IgD-negative memory B cell (primary cell): ENCODE results near the gene LOXL3. TPM values are rescaled to one million over a fixed set of nuclear protein-coding genes. Genes with fewer than 3 reads are reported as not detected.
A peak's percentile ranks its signal among the peaks of the same experiment; 100 is the strongest.

Experiments used
- H3K27ac Mint-ChIP-seq, 3 donors: one replicate each; pipeline ENCODE4 v1.8.0; 2020 to 2022; ENCODE audit warnings: mild to moderate bottlenecking in 3 of 3, mixed read lengths in 3 of 3, moderate library complexity in 1 of 3
- H3K27me3 Mint-ChIP-seq: one replicate; pipeline ENCODE4 v1.8.0; 2021; ENCODE audit warnings: mixed read lengths
- H3K36me3 Mint-ChIP-seq: one replicate; pipeline ENCODE4 v1.8.0; 2020; ENCODE audit warnings: mild to moderate bottlenecking, mixed read lengths
- H3K4me1 Mint-ChIP-seq, 3 donors: one replicate each; pipeline ENCODE4 v1.8.0; 2020 to 2022; ENCODE audit warnings: mixed read lengths in 3 of 3, mild to moderate bottlenecking in 1 of 3
- H3K4me3 Mint-ChIP-seq, 4 donors: one replicate each; pipeline ENCODE4 v1.8.0; 2020 to 2022; ENCODE audit warnings: mild to moderate bottlenecking in 4 of 4, mixed read lengths in 4 of 4, moderate library complexity in 3 of 4
- H3K9me3 Mint-ChIP-seq, 3 donors: one replicate each; pipeline ENCODE4 v1.8.0; 2020 to 2021; ENCODE audit warnings: mixed read lengths in 3 of 3, mild to moderate bottlenecking in 1 of 3
- polyA plus RNA-seq: library from polyadenylated mRNA; unstranded; fragments of 300-500 nt; fragmentation: Illumina TruSeq; gene quantifications from one replicate; pipeline ENCODE4 v1.2.3, GENCODE V29; 2021

Gene LOXL3
- polyA plus RNA-seq, 1 donor from 2014 or later, result 0.74 TPM

DNA sequence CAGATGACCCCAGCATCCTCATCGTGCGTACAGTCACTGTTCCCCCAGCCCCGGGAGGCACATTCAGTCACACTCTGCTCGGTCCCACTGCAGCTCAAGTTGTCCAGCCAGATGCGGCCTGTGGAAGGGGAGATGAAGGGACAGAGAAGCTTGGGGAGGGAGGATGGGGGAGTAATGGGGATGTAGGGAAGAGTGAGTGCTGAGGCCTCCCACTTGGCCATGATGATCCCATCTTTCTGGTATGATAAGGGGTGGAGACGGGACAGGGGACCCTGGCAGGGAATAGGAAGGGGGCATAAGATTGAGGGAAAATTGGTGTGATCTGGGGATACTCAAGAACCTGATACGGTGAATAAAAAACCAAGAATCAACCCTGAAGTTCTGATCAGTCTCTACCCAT lies 3.5 kb downstream of the LOXL3 start:
- H3K27me3 Mint-ChIP-seq, result peaks cover 20% of the 10 kb centered on the region
- peak overlapping the region in 2 of 4 donors; percentile 6 to 57 for H3K4me3 Mint-ChIP-seq
- peak overlapping the region in 1 of 3 donors; percentile 40 for H3K27ac Mint-ChIP-seq
- H3K4me1 Mint-ChIP-seq, result peaks cover 14 to 19% (median 19%) of the 10 kb centered on the region in 3 donors
- no peaks in the 10 kb centered on the region for H3K36me3 Mint-ChIP-seq
- H3K9me3 Mint-ChIP-seq, result no peaks in the 10 kb centered on the region

DNA sequence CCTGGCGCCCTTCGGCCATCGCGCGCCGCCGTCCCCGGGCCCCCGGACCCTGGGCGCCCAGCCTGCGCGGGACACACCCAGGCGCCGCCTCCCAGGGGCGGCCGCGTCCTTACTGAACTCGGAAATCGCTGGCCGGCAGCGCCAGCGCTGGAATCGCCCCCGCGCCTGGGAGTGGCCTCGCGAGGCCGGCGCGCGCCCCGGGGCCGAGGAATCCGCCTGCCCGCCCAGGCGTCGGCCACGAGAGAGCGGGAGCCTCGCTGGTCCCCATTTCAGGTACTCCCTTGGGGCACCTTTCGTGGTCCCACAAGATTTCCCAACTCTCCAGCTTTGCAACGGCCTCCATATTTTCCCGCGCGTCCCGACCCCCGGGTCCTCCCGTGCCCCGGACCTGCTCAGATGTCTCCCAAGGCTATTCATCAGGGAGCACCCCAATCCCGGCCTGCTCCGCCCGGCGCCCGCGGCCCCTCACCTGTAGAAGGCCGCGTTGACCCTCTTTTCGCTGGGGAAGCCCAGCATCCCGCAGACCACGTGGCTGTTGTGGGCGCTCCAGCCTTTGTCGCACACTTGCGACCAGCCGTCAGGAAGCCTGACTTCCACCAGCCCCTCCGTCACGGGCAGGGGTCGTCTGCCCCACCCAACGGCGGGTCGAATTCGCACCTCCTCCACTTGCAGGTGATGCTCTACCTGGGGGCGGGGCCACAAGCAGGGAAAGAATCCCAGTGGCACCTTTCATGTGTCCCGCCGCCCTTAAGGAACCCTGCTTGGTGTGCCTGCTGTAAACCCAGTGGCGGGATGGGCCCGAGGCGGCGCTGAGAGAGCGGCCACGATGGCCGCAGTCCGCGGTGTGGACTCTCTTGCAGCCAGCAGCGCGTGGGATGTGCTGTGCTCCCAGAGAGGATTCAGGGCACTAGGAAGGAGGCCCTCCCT lies 4.6 kb downstream of the LOXL3 start:
- H3K4me1 Mint-ChIP-seq, result peaks cover 12 to 18% (median 16%) of the 10 kb centered on the region in 3 donors
- H3K27me3 Mint-ChIP-seq, result peaks cover 20% of the 10 kb centered on the region
- H3K9me3 Mint-ChIP-seq, result no peaks in the 10 kb centered on the region
- no peaks in the 10 kb centered on the region for H3K36me3 Mint-ChIP-seq
- peak overlapping the region; percentile 57 to 87 (median 78) for H3K4me3 Mint-ChIP-seq
- peak overlapping the region; percentile 37 to 82 (median 40) for H3K27ac Mint-ChIP-seq

DNA sequence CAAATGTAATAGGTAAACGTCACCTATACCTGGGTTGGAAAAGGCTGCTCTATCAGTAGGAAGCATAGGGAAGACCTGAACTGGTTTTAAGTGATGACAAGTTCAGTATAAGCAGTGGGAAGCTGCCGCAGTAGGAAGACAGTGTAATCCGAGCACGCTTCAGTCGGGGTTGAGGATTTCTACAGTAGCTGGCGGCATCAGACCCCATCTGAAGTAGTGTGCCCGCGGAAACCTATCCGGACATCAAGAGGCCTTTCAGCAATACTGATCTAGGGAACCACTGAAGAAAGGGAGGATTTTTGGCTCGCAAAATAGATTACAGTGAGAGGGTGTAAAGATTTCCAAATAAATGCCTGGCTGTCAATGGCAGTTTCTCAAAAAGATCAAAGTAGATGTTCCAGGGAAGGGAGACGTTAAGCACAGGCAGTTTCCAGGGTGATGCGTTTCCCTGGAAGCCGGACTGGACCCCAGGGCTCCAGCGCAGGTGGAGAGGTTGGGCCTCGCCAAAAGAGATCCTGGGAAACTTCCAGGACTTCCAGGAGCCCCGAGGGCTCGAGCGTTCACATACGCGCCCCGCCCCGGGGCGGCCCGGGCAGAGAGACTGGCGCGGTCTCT lies 5.3 kb downstream of the LOXL3 start:
- Mint-ChIP-seq H3K27ac (peak overlapping the region in 2 of 3 donors; percentile 13 to 16), H3K4me3 (peak overlapping the region; percentile 80 to 92 (median 88)), H3K4me1 (peaks cover 12 to 17% (median 16%) of the 10 kb centered on the region in 3 donors), H3K9me3 (no peaks in the 10 kb centered on the region), H3K27me3 (peaks cover 20% of the 10 kb centered on the region), H3K36me3 (no peaks in the 10 kb centered on the region)

DNA sequence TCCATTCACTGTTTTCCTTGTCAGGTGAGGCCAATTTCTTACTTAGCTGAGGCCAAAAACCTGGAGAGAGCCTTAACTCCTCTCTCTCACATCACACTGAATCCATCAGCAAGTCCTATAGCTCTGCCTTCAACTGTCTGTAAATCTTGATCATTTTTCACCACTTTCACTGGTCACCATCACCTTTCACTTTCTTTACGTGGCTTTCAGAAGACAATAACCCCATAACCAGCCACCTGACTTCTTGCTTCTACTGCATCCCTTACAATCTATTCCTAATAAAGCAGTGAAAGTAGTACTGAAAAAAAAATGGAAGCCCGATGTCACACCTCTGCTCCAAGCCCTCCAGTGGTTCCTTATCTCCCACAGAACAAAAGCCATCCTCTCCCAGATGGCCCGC lies 7.7 kb downstream of the LOXL3 start:
- Mint-ChIP-seq H3K9me3 (no peaks in the 10 kb centered on the region), H3K4me1 (peaks cover 10 to 17% (median 12%) of the 10 kb centered on the region in 3 donors), H3K27me3 (peaks cover 18% of the 10 kb centered on the region), H3K4me3 (no peak overlapping the region), H3K36me3 (no peaks in the 10 kb centered on the region), H3K27ac (no peak overlapping the region)

DNA sequence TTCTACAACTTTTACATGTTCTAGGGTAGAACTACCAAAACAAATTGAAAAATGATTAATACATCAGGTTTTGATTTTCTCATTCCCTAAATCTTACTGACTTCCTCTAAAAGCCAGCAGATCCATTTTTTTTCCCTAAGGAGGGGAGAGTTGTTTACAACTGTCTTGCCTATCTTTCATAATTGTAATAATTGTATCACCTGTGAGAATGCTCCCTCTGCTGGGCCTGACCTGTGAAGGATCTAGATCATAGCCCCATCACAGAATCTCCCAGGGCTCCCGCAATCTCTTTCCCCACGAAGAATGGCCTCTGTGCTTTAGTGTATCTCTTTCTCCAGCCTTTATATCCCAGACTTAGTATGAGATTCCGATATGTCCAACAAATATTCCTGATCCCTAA lies 9.1 kb downstream of the LOXL3 start:
- Mint-ChIP-seq H3K9me3 (no peaks in the 10 kb centered on the region), H3K27ac (no peak overlapping the region), H3K4me3 (peak overlapping the region in 1 of 4 donors; percentile 7), H3K36me3 (no peaks in the 10 kb centered on the region), H3K27me3 (peaks cover 16% of the 10 kb centered on the region), H3K4me1 (peaks cover 13 to 18% (median 15%) of the 10 kb centered on the region in 3 donors)

DNA sequence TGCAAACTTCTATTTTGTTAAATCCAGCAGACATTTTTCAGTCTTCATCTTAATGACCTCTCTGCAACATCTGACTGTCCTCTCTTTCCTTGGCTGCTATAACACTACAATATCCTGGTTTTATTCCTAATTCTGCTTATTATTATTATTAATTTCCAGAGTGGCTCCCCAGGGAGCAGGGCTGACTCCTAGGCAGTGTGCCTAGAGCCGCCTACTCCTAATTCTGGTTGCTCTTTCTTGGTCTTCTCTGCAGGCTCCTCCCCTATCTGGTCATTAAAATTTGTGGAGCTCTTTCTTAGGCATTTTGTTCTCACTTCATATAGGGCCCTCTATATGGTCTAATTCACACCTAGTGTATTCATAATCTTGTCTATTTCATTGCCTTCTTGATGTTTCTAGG lies 10.8 kb downstream of the LOXL3 start:
- Mint-ChIP-seq H3K4me3 (peak overlapping the region in 1 of 4 donors; percentile 82), H3K27me3 (peaks cover 6% of the 10 kb centered on the region), H3K27ac (peak overlapping the region in 2 of 3 donors; percentile 20 to 35), H3K9me3 (peaks cover 0 to 2% (median 0%) of the 10 kb centered on the region in 3 donors), H3K4me1 (peaks cover 23 to 28% (median 23%) of the 10 kb centered on the region in 3 donors), H3K36me3 (peaks cover 6% of the 10 kb centered on the region)

DNA sequence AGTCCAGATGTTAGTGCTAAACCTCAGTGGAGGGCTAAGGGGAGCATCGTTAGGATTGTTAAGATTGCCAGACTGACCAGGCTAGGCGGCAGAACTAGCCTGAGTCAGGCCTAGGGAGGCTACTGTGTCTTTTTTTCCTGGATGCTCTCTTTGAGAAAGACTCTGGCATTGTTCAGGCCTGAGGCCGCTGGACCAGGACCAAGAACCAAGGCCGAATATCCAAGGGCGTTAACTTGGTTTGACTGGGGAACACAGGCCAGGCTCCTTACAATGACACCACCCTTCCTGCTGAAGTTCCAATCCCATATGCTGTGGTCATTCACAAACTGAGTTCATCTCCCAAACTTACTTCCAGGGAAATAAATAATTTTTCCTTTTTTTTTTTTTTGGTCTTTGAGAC lies 13.5 kb downstream of the LOXL3 start:
- peaks cover 0 to 2% (median 0%) of the 10 kb centered on the region in 3 donors for H3K9me3 Mint-ChIP-seq
- peak overlapping the region in 3 of 4 donors; percentile 19 to 95 (median 82) for H3K4me3 Mint-ChIP-seq
- peak overlapping the region in 1 of 3 donors; percentile 25 for H3K27ac Mint-ChIP-seq
- H3K4me1 Mint-ChIP-seq, result peaks cover 25 to 32% (median 27%) of the 10 kb centered on the region in 3 donors
- H3K36me3 Mint-ChIP-seq, result peaks cover 6% of the 10 kb centered on the region
- H3K27me3 Mint-ChIP-seq, result no peaks in the 10 kb centered on the region

DNA sequence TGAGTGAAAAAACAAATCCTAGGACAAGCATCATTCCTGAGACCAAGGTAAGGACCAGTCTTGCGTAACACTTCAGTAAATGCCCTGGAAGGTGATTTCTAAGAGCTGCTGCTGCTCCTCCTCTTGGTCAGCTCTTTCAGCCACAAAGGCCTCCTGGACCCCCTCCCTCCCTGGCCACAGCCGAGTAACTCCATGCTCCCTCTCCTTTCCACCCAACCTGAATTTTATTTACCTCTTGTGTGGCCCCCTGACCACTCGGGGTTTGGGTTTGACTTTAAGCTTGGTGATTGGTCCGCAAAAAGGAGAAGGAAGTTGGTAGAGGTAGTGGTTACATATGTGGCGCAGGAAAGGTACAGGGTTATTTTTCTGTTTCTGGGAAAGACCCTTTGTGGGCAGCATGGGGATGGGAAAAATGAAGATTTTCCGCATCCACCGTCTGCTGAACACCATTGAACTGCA lies 14.8 kb downstream of the LOXL3 start:
- peaks cover 6% of the 10 kb centered on the region for H3K36me3 Mint-ChIP-seq
- peaks cover 25 to 28% (median 27%) of the 10 kb centered on the region in 3 donors for H3K4me1 Mint-ChIP-seq
- H3K9me3 Mint-ChIP-seq, result peaks cover 0 to 2% (median 0%) of the 10 kb centered on the region in 3 donors
- H3K27me3 Mint-ChIP-seq, result no peaks in the 10 kb centered on the region
- H3K4me3 Mint-ChIP-seq, result peak overlapping the region; percentile 82 to 95 (median 86)
- H3K27ac Mint-ChIP-seq, result peak overlapping the region; percentile 54 to 96 (median 91)

DNA sequence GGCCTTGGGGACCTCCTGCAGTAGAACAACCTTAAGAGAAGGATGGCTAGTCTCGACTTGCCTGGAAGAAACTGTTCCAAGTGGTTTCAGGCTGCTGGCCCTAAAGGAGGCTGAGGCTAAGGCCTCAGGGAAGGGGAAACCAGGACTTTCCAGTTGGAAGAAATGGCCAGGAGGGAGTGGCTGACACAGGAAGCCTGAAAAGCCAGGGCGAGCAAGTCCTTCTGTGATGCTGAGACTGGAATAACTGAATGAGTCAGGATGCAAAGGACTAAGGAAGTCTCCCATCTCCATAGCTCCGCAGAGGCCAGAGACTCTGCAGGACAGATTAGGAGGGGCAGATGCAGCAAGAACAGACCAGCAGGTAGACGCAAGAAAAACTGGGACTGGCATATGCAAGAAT lies 16.6 kb downstream of the LOXL3 start:
- H3K4me1 Mint-ChIP-seq, result peaks cover 25 to 29% (median 26%) of the 10 kb centered on the region in 3 donors
- no peaks in the 10 kb centered on the region for H3K27me3 Mint-ChIP-seq
- peaks cover 0 to 2% (median 0%) of the 10 kb centered on the region in 3 donors for H3K9me3 Mint-ChIP-seq
- peaks cover 6% of the 10 kb centered on the region for H3K36me3 Mint-ChIP-seq
- H3K27ac Mint-ChIP-seq, result no peak overlapping the region
- H3K4me3 Mint-ChIP-seq, result peak overlapping the region in 1 of 4 donors; percentile 82

DNA sequence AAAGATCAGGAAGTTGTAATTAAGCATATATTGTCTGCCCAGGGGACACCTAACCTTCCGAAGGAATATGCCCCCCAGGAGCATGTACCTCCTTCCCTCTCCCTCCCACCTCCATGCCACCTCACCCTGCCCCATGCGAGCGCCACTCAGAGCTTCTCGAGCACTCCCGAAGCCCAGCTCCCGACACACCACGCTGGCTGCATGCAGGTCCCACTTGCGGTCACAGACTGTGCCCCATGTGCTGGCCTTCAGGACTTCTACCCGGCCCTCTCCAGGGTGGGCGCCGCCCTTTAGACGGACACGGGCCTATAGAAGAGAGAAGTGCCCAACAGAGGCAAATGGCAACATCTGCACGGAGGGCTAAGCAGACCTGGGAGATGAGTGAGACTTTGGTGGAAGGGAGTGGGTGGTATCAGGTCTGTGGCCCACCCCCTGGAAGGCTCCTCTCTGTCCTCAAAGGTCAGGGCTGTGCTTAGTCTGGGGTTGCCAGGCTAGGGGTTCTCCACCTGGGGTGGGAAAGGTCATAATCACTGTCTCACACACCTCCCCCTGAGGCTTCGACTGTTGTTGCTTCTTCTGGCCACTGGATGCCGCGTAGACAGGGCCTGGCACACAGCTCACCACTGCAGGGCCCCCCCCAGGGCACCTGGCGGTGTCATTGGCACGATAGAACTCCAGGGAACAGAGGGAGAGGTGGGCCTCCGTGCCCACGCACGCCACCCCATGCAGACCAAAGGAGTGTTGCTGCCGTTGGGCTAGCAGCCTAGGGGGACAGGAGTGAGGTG lies 17.4 kb downstream of the LOXL3 start:
- peaks cover 6% of the 10 kb centered on the region for H3K36me3 Mint-ChIP-seq
- H3K9me3 Mint-ChIP-seq, result peaks cover 0 to 2% (median 0%) of the 10 kb centered on the region in 3 donors
- H3K4me3 Mint-ChIP-seq, result no peak overlapping the region
- no peaks in the 10 kb centered on the region for H3K27me3 Mint-ChIP-seq
- H3K27ac Mint-ChIP-seq, result no peak overlapping the region
- peaks cover 31 to 36% (median 32%) of the 10 kb centered on the region in 3 donors for H3K4me1 Mint-ChIP-seq

DNA sequence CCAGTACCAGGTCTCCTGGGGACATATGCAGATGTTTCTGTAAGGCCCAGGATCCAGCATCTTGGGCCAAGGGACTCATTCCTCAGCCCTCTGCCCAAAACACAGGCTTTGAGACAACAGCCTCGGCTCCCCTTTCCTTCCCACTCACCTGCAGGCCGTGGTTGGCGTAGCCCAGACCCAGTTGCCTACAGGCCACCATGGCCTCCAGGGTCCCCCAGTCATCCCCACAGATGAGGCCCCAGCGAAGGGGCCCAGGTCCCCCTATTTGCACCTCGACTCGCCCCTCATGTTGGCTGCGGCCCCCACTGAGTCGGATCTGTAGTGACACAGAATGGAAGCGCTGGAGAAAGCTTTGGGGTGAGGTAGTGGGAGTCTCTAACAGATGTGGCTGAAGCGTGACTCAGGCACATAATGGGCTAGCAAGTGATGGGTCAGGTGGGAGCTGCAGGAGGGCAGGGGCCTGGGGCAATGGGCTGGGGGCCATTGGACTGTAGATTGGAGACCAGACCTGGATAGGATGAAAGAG lies 18.2 kb downstream of the LOXL3 start:
- Mint-ChIP-seq H3K9me3 (peaks cover 0 to 2% (median 0%) of the 10 kb centered on the region in 3 donors), H3K36me3 (peaks cover 6% of the 10 kb centered on the region), H3K27me3 (no peaks in the 10 kb centered on the region), H3K27ac (no peak overlapping the region), H3K4me3 (no peak overlapping the region), H3K4me1 (peaks cover 34 to 41% (median 40%) of the 10 kb centered on the region in 3 donors)

DNA sequence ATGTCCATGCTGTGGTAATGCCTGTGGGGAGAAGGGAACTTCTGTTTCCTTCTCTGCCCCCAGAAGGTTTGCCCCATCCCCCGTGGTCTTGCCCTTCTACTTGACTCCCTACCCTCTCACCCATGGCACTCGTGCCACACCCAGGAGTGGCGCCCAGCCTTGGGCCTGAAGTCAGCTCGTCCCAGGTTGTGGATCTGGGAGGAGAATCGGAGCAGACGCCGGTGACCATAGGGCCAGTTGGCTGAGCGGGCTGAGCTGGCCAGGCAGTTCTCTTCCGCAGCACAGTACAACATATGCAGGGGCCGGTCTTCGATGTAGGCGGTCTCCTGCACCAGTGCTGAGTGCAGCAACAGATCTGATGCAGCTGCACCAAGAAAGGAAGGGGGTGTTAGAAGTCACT lies 19.3 kb downstream of the LOXL3 start:
- Mint-ChIP-seq H3K27me3 (no peaks in the 10 kb centered on the region), H3K9me3 (peaks cover 0 to 2% (median 0%) of the 10 kb centered on the region in 3 donors), H3K4me3 (no peak overlapping the region), H3K36me3 (peaks cover 6% of the 10 kb centered on the region), H3K4me1 (peaks cover 35 to 38% (median 37%) of the 10 kb centered on the region in 3 donors), H3K27ac (no peak overlapping the region)

DNA sequence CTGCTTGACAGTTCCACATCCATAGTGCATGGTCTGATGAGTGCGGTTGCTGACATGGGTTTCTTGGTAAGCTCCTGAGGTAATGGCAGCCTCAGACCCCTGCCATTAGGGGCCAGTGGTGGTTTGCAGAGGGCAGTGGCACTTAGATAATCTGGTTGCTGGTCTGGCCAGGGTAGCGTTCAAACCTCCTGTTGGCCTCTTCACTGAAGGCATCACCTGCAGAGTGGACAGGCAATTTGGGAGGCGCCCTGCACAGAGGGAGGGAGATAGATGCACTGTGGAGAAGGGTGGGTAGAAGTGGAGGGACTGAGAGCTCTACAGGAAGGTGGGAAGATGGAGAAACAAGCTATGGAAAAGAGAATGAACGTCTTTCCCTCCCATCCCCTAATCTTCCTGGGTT lies 20.3 kb downstream of the LOXL3 start:
- H3K4me3 Mint-ChIP-seq, result peak overlapping the region in 1 of 4 donors; percentile 36
- H3K27ac Mint-ChIP-seq, result peak overlapping the region in 1 of 3 donors; percentile 51
- peaks cover 29 to 35% (median 32%) of the 10 kb centered on the region in 3 donors for H3K4me1 Mint-ChIP-seq
- peaks cover 2% of the 10 kb centered on the region for H3K36me3 Mint-ChIP-seq
- peaks cover 0 to 2% (median 0%) of the 10 kb centered on the region in 3 donors for H3K9me3 Mint-ChIP-seq
- no peaks in the 10 kb centered on the region for H3K27me3 Mint-ChIP-seq

DNA sequence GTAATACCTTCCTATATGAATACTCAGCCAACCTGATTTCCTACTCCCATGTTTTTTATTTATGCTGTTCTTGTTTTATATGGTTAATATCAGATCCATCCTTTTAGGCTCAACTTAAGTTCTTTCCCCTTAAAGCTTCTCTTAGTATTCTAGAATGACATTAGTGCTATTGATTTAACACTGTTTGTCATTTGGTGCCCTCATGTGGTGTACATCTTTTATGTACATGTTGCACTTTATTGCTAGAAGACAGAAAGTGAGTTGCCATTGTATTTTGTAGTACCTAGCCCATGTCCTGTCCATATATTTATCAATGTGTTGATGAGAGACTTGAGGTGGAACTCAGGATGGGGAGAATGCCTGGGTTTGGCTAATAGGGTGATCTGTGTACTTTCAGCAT lies 21.5 kb downstream of the LOXL3 start:
- peak overlapping the region; percentile 0 to 91 (median 81) for H3K27ac Mint-ChIP-seq
- peak overlapping the region; percentile 72 to 87 (median 76) for H3K4me3 Mint-ChIP-seq
- H3K36me3 Mint-ChIP-seq, result no peaks in the 10 kb centered on the region
- H3K4me1 Mint-ChIP-seq, result peaks cover 21 to 31% (median 30%) of the 10 kb centered on the region in 3 donors
- H3K27me3 Mint-ChIP-seq, result no peaks in the 10 kb centered on the region
- H3K9me3 Mint-ChIP-seq, result no peaks in the 10 kb centered on the region
